Psoas muscle (tissue), 8 donors: ENCODE results near the gene TNNI3K. TPM values are rescaled to one million over a fixed set of nuclear protein-coding genes. Genes with fewer than 3 reads are reported as not detected.

Source experiments
- ATAC-seq, 4 donors: fragments of 200-7000 bp; cut with Tn5 transposase; one replicate each; pipeline ENCODE4 v1.9.1; 2020; ENCODE audit warnings: moderate library complexity in 3 of 4, mild to moderate bottlenecking in 2 of 4
- DNase-seq, 2 donors: peaks; one replicate each; pipeline ENCODE4 v3.0.0-alpha.2; 2020
- H3K27ac ChIP-seq: fragments of 200-600 bp; one replicate; pipeline ENCODE4 v1.8.0; 2022
- H3K27me3 ChIP-seq, 3 donors: fragments of 200-600 bp in 1 of 3; one replicate each; pipeline versions ENCODE4 v1.6.1 to v1.8.0; 2013 to 2022; ENCODE audit warnings: low read length in 2 of 3, mild to moderate bottlenecking in 2 of 3, moderate library complexity in 1 of 3; ENCODE audit not compliant: insufficient read depth in 3 of 3
- H3K36me3 ChIP-seq, 2 donors: fragments of 200-600 bp in 1 of 2; one replicate each; pipeline versions ENCODE4 v1.6.1 to v1.8.0; 2013 to 2022; ENCODE audit warnings: low read depth in 1 of 2, mild to moderate bottlenecking in 1 of 2, moderate library complexity in 1 of 2; ENCODE audit not compliant: insufficient read depth in 1 of 2
- H3K4me1 ChIP-seq: fragments of 200-600 bp; one replicate; pipeline ENCODE4 v1.8.0; 2022
- H3K4me3 ChIP-seq: fragments of 200-600 bp; one replicate; pipeline ENCODE4 v1.8.0; 2022; ENCODE audit warnings: mild to moderate bottlenecking
- H3K9me3 ChIP-seq: fragments of 200-600 bp; one replicate; pipeline ENCODE4 v1.8.0; 2022
- CTCF ChIP-seq: fragments of 200-600 bp; IDR thresholded peaks from one replicate; pipeline ENCODE4 v1.8.0; 2022; ENCODE audit warnings: antibody characterized with exemption
- WGBS, 3 donors: extraction: QIAGEN DNeasy Blood & Tissue Kit; methylation state at CpG; one replicate each; pipeline versions ENCODE4 v1.1.6 to v1.1.7; 2013; 5-methylcytosine and 5-hydroxymethylcytosine counted together
- intact Hi-C, 2 donors: fragments of 100-400 bp; cut with DNase I; formaldehyde crosslinking; loops; one replicate each; pipeline versions ENCODE4 v1.11.0 to v1.14.2; 2022
- polyA plus RNA-seq, 3 donors: library from polyadenylated mRNA; stranded (reverse); fragments of 200-250 nt; gene quantifications; one replicate each; pipeline ENCODE4 v1.2.3, GENCODE V29; 2013
- total RNA-seq, 4 donors: library from RNA; stranded (reverse); fragmentation: NEBNext Ultra II Directional in 2 of 4; extraction: Animal tissue kit (Norgen Biotek cat#: 25700) in 2 of 4; gene quantifications; one replicate each; pipeline versions ENCODE4 v1.2.1 to v1.2.4, GENCODE V29; 2021 to 2023
- donor health status: healthy with polysubstance abuse.
- donor health status: DM: no; HTN: no; CAD: no; lungs with moderate emphysema.
- donor health status: Bipolar disorder and iron deficiency.
- donor health status: healthy.
- donor health status: DM: yes; HTN: yes; CAD: no.
- donor health status: DM: no; HTN: no; CAD: no.
- donor health status: DM: no; HTN: no; CAD: no.
- donor health status: DM: yes; HTN: yes; CAD: no.

Gene TNNI3K
- total and polyA plus RNA-seq, 7 donors = 0.12 to 2.4 (median 1.2) TPM

GRCh38 chr1:74197657-74198552 lies 37.3 kb upstream of the TNNI3K start, which contains the start of the genes FPGT and LRRIQ3:
FPGT (plus strand) TSS chr1:74198242; CDS start chr1:74198279, 37 bp downstream.
LRRIQ3 (minus strand) TSS chr1:74198176; CDS start chr1:74183684, 14,492 bp downstream.
- intact Hi-C loops = no loop called here
- Histone ChIP-seq H3K27me3 (no peaks in the 10 kb centered on the region), H3K9me3 (no peaks in the 10 kb centered on the region), H3K4me1 (peaks cover 4% of the 10 kb centered on the region), H3K36me3 (peaks cover 0 to 32% of the 10 kb centered on the region in 2 donors), H3K4me3 (peak within 1 kb of the TSS; percentile 78), H3K27ac (peak within 1 kb of the TSS; percentile 86)
- 3% methylated on average over 38 to 41 of the region's 41 CpGs for WGBS, 3 donors
- ATAC-seq (peak; percentile 99 to 100 (median 100)), DNase-seq (peak; percentile 95 to 98)
- no peak for TF ChIP-seq CTCF

- no peak for DNase-seq
- no peak for ATAC-seq
- peaks cover 0 to 47% of the 10 kb centered on the region in 2 donors for H3K36me3 ChIP-seq
- no peak for TF ChIP-seq CTCF
- no peak overlapping the region for H3K27ac ChIP-seq
- WGBS, 3 donors = 70 to 82% (median 81%) methylated on average over 5 of the region's 5 CpGs
- peaks cover 4% of the 10 kb centered on the region for H3K4me1 ChIP-seq
- H3K9me3 ChIP-seq = no peaks in the 10 kb centered on the region
- intact Hi-C loops = no loop called here
- peak overlapping the region; percentile 78 for H3K4me3 ChIP-seq
- H3K27me3 ChIP-seq = no peaks in the 10 kb centered on the region
These were observed 35.7 kb upstream of the TNNI3K start for GRCh38 chr1:74199504-74199903.

GRCh38 chr1:74205266-74205665 lies 29.9 kb upstream of the TNNI3K start:
- ATAC-seq = no peak
- peaks cover 0 to 66% of the 10 kb centered on the region in 2 donors for H3K36me3 ChIP-seq

GRCh38 chr1:74215229-74215628 lies 20.0 kb upstream of the TNNI3K start:
- no peaks in the 10 kb centered on the region for H3K9me3 ChIP-seq
- no peak overlapping the region for H3K27ac ChIP-seq
- ATAC-seq (no peak), DNase-seq (no peak)
- no peaks in the 10 kb centered on the region for H3K27me3 ChIP-seq
- TF ChIP-seq CTCF = no peak
- H3K4me1 ChIP-seq = no peaks in the 10 kb centered on the region
- H3K4me3 ChIP-seq = no peak overlapping the region
- no peaks in the 10 kb centered on the region for H3K36me3 ChIP-seq
- intact Hi-C loops = no loop called here
- 91 to 95% (median 92%) methylated on average over 1 of the region's 1 CpG for WGBS, 3 donors

More at GRCh38 chr1:74205266-74205665, 29.9 kb upstream of the TNNI3K start:
- no peak overlapping the region for H3K27ac ChIP-seq
- DNase-seq = no peak
- 88 to 92% (median 89%) methylated on average over 2 of the region's 2 CpGs for WGBS, 3 donors
- H3K4me3 ChIP-seq = no peak overlapping the region
- TF ChIP-seq CTCF = no peak
- H3K4me1 ChIP-seq = no peaks in the 10 kb centered on the region
- H3K9me3 ChIP-seq = no peaks in the 10 kb centered on the region
- H3K27me3 ChIP-seq = no peaks in the 10 kb centered on the region
- intact Hi-C loops = no loop called here
